Measurements from ENCODE around the gene SNAPC4. TPM values are rescaled to one million over a fixed set of nuclear protein-coding genes. Genes with fewer than 3 reads are reported as not detected.

Gene SNAPC4
- total RNA-seq, 2 donors from 2014 or later = 18.0 to 18.7 TPM

- Mint-ChIP-seq H3K9me3 (no peaks in the 10 kb centered on the region), H3K4me1 (no peaks in the 10 kb centered on the region), H3K27ac (no peak overlapping the region), H3K36me3 (ENCODE audit: low read depth) (peaks cover 50% of the 10 kb centered on the region), H3K4me3 (no peak overlapping the region), H3K27me3 (ENCODE audit: insufficient read depth) (no peaks in the 10 kb centered on the region)
- Histone ChIP-seq H3K9ac (ENCODE audit: extremely low read depth, low read length, poor library complexity, severe bottlenecking) (no peak overlapping the region), H3K36me3 (ENCODE audit: control insufficient read depth, insufficient read depth, low read length) (peaks cover 44% of the 10 kb centered on the region), H3K4me3 (ENCODE audit: low read length) (no peak overlapping the region), H3K27me3 (ENCODE audit: control insufficient read depth, insufficient read depth, low read length, poor library complexity, severe bottlenecking) (no peaks in the 10 kb centered on the region), H3K4me1 (ENCODE audit: control insufficient read depth, insufficient read depth, low read length) (no peaks in the 10 kb centered on the region), H3K27ac (ENCODE audit: low read depth, low read length) (no peak overlapping the region), H3K9me3 (ENCODE audit: control insufficient read depth, low read length) (no peaks in the 10 kb centered on the region)
- TF ChIP-seq CTCF (conservative IDR thresholded peaks at IDR 0.05) = no peak
- DNase-seq = no peak
- WGBS, 2 experiments (ENCODE audit: insufficient coverage in 1 of 2, insufficient read length in 1 of 2) = 90 to 92% methylated on average over 24 to 27 of the region's 27 CpGs
Observed at GRCh38 chr9:136424750-136425362, 24.9 kb upstream of the SNAPC4 start.

GRCh38 chr9:136423432-136424146 is 23.6 kb upstream of the SNAPC4 start:
- Histone ChIP-seq H3K27ac (ENCODE audit: low read depth, low read length) (no peak overlapping the region), H3K4me1 (ENCODE audit: control insufficient read depth, insufficient read depth, low read length) (no peaks in the 10 kb centered on the region), H3K4me3 (ENCODE audit: low read length) (no peak overlapping the region), H3K9ac (ENCODE audit: extremely low read depth, low read length, poor library complexity, severe bottlenecking) (no peak overlapping the region), H3K27me3 (ENCODE audit: control insufficient read depth, insufficient read depth, low read length, poor library complexity, severe bottlenecking) (no peaks in the 10 kb centered on the region), H3K9me3 (ENCODE audit: control insufficient read depth, low read length) (no peaks in the 10 kb centered on the region), H3K36me3 (ENCODE audit: control insufficient read depth, insufficient read depth, low read length) (peaks cover 49% of the 10 kb centered on the region)
- H3K4me1 Mint-ChIP-seq = no peaks in the 10 kb centered on the region
- no peak for TF ChIP-seq CTCF (conservative IDR thresholded peaks at IDR 0.05)
- H3K4me3 Mint-ChIP-seq = no peak overlapping the region
- H3K27me3 Mint-ChIP-seq (ENCODE audit: insufficient read depth) = no peaks in the 10 kb centered on the region
- H3K27ac Mint-ChIP-seq = no peak overlapping the region
- WGBS, 2 experiments (ENCODE audit: insufficient coverage in 1 of 2, insufficient read length in 1 of 2) = 90 to 92% methylated on average over 29 to 43 of the region's 43 CpGs
- H3K36me3 Mint-ChIP-seq (ENCODE audit: low read depth) = peaks cover 48% of the 10 kb centered on the region
- no peak for DNase-seq
- H3K9me3 Mint-ChIP-seq = no peaks in the 10 kb centered on the region

GRCh38 chr9:136422876-136423275 is 22.9 kb upstream of the SNAPC4 start:
- H3K4me3 Mint-ChIP-seq = no peak overlapping the region

More at GRCh38 chr9:136422876-136423275, 22.9 kb upstream of the SNAPC4 start:
- no peak overlapping the region for H3K27ac ChIP-seq (ENCODE audit: low read depth, low read length)
- H3K4me1 ChIP-seq (ENCODE audit: control insufficient read depth, insufficient read depth, low read length) = no peaks in the 10 kb centered on the region
- Mint-ChIP-seq H3K36me3 (ENCODE audit: low read depth) (peaks cover 53% of the 10 kb centered on the region), H3K4me1 (no peaks in the 10 kb centered on the region), H3K27me3 (ENCODE audit: insufficient read depth) (no peaks in the 10 kb centered on the region), H3K9me3 (no peaks in the 10 kb centered on the region), H3K27ac (no peak overlapping the region)
- peaks cover 56% of the 10 kb centered on the region for H3K36me3 ChIP-seq (ENCODE audit: control insufficient read depth, insufficient read depth, low read length)
- no peaks in the 10 kb centered on the region for H3K9me3 ChIP-seq (ENCODE audit: control insufficient read depth, low read length)
- no peaks in the 10 kb centered on the region for H3K27me3 ChIP-seq (ENCODE audit: control insufficient read depth, insufficient read depth, low read length, poor library complexity, severe bottlenecking)
- no peak overlapping the region for H3K9ac ChIP-seq (ENCODE audit: extremely low read depth, low read length, poor library complexity, severe bottlenecking)
- DNase-seq = no peak
- WGBS, 2 experiments (ENCODE audit: insufficient coverage in 1 of 2, insufficient read length in 1 of 2) = 95 to 97% methylated on average over 26 of the region's 26 CpGs
- no peak for TF ChIP-seq CTCF (conservative IDR thresholded peaks at IDR 0.05)
- no peak overlapping the region for H3K4me3 ChIP-seq (ENCODE audit: low read length)

All from endodermal cell (in vitro differentiated cells).